GM12878 (cell line): ENCODE results near the gene DLK1. TPM values are rescaled to one million over a fixed set of nuclear protein-coding genes. Genes with fewer than 3 reads are reported as not detected.

Experiments used
- ATAC-seq: fragments of 200-7000 bp; cut with Tn5 transposase; 3 replicates; pipeline ENCODE4 v1.9.1; 2020; ENCODE audit warnings: mild to moderate bottlenecking, moderate library complexity
- BruUV-seq: library from RNA; stranded (reverse); fragments of 400-500 nt; replicated peaks from 2 replicates; lab custom pipeline; 2021; lab: Mats Ljungman, UMichigan
- CTCF ChIA-PET: fragments of 300-600 bp; sonication (Branson Sonifier 250); formaldehyde crosslinking; extraction: SDS; loops from one replicate; lab custom pipeline; 2021; ENCODE audit warnings: inconsistent platforms; lab: Yijun Ruan, JAX
- POLR2A ChIA-PET: fragments of 350-600 bp; formaldehyde crosslinking; extraction: SDS; loops from one replicate; lab custom pipeline; 2021; ENCODE audit warnings: inconsistent platforms; lab: Charles Lee
- RAD21 ChIA-PET: fragments of 300-600 bp; sonication (Branson Sonifier 250); formaldehyde crosslinking; loops from one replicate; lab custom pipeline; 2023; ENCODE audit warnings: antibody characterized with exemption; ENCODE audit not compliant: unreplicated experiment; lab: Charles Lee
- SMC1A ChIA-PET: fragments of 300-600 bp; sonication (Branson Sonifier 250); formaldehyde crosslinking; loops from one replicate; lab custom pipeline; 2023; ENCODE audit not compliant: unreplicated experiment, uncharacterized antibody; lab: Charles Lee
- DNase-seq: peaks from one replicate; pipeline ENCODE4 v3.0.0-alpha.2; 2011; ENCODE audit warnings: low read depth, low spot score
- FAIRE-seq: peaks from 3 replicates; lab custom pipeline; 2011; peaks lifted over from hg19 to GRCh38; lab: Jason Lieb, UNC
- H2AFZ ChIP-seq: 2 replicates; pipeline ENCODE4 v1.6.0; 2011; ENCODE audit warnings: low read depth, low read length, control low read depth; ENCODE audit not compliant: control insufficient read depth
- H3K27ac ChIP-seq: 2 replicates; pipeline ENCODE4 v1.5.1; 2011; ENCODE audit warnings: control low read depth; ENCODE audit not compliant: control insufficient read depth, insufficient read depth
- H3K27me3 ChIP-seq, 2 experiments: replicated peaks in 1 of 2; 2 replicates each; pipeline versions ENCODE4 v1.6.0 to v1.6.1; 2011; ENCODE audit warnings: low read length in 1 of 2; ENCODE audit not compliant: control insufficient read depth in 2 of 2, insufficient read depth in 2 of 2
- H3K36me3 ChIP-seq, 2 experiments: 2 replicates each; pipeline ENCODE4 v1.5.1; 2011; ENCODE audit warnings: low read length in 1 of 2; ENCODE audit not compliant: control insufficient read depth in 2 of 2, insufficient read depth in 2 of 2
- H3K4me1 ChIP-seq: 2 replicates; pipeline ENCODE4 v1.6.1; 2011; ENCODE audit warnings: mild to moderate bottlenecking, low read length, moderate library complexity, mixed read lengths; ENCODE audit not compliant: control insufficient read depth, insufficient read depth
- H3K4me2 ChIP-seq: 2 replicates; pipeline ENCODE4 v1.6.0; 2011; ENCODE audit warnings: control low read depth; ENCODE audit not compliant: control insufficient read depth, insufficient read depth
- H3K4me3 ChIP-seq: fragments of 200-600 bp; sonication (generic); 2 replicates; pipeline ENCODE4 v1.5.1; 2016
- H3K79me2 ChIP-seq: 2 replicates; pipeline ENCODE4 v1.6.0; 2011; ENCODE audit warnings: low read length; ENCODE audit not compliant: control insufficient read depth, insufficient read depth
- H3K9ac ChIP-seq: 2 replicates; pipeline ENCODE4 v1.8.0; 2011; ENCODE audit warnings: low read length, control low read depth, mixed read lengths; ENCODE audit not compliant: control insufficient read depth, insufficient read depth
- H3K9me3 ChIP-seq: replicated peaks from 3 replicates; pipeline ENCODE4 v1.5.1; 2011; ENCODE audit warnings: mild to moderate bottlenecking, low read length; ENCODE audit not compliant: control insufficient read depth, insufficient read depth
- H4K20me1 ChIP-seq: 2 replicates; pipeline ENCODE4 v1.6.0; 2011; ENCODE audit not compliant: control insufficient read depth, insufficient read depth
- ATF7 ChIP-seq: fragments of 450-650 bp; IDR thresholded peaks from 2 replicates; pipeline ENCODE4 v1.6.1; 2016; ENCODE audit warnings: low read depth, mild to moderate bottlenecking
- CREM ChIP-seq: IDR thresholded peaks from 2 replicates; pipeline ENCODE4 v1.6.1; 2014; ENCODE audit warnings: antibody characterized with exemption, low read depth
- KAT2A ChIP-seq: conservative IDR thresholded peaks from 2 replicates; pipeline ENCODE4 v1.6.1; 2011; ENCODE audit warnings: low read depth, low read length; ENCODE audit not compliant: control insufficient read depth
- MAX ChIP-seq: IDR thresholded peaks from 2 replicates; pipeline ENCODE4 v1.6.1; 2012; ENCODE audit warnings: low read depth, low read length, improper control_type of control experiment
- MEF2B ChIP-seq: fragments of 450-650 bp; IDR thresholded peaks from 2 replicates; pipeline ENCODE4 v1.6.1; 2018; ENCODE audit warnings: mild to moderate bottlenecking, moderate library complexity; ENCODE audit not compliant: partially characterized antibody, poor library complexity, severe bottlenecking
- NRF1 ChIP-seq: conservative IDR thresholded peaks from 2 replicates; pipeline ENCODE4 v1.6.1; 2011; ENCODE audit warnings: mild to moderate bottlenecking, low read depth, low read length, improper control_type of control experiment
- PAX8 ChIP-seq: fragments of 450-650 bp; IDR thresholded peaks from 2 replicates; pipeline ENCODE4 v1.6.1; 2017; ENCODE audit warnings: mild to moderate bottlenecking, moderate library complexity
- SMC3 ChIP-seq: IDR thresholded peaks from 2 replicates; pipeline ENCODE4 v1.6.1; 2011; ENCODE audit warnings: low read length, improper control_type of control experiment, borderline replicate concordance
- SP1 ChIP-seq: IDR thresholded peaks from one replicate; pipeline ENCODE4 v1.6.1; 2011; ENCODE audit warnings: low read depth, low read length
- USF2 ChIP-seq: IDR thresholded peaks from 2 replicates; pipeline ENCODE4 v1.6.1; 2011; ENCODE audit warnings: low read depth, low read length, improper control_type of control experiment, borderline replicate concordance
- whole genome bisulfite sequencing: methylation state at CpG from one replicate; pipeline ENCODE4 v1.1.6; 2016; ENCODE audit warnings: low lambda C conversion rate; ENCODE audit not compliant: insufficient replicate concordance, insufficient coverage; ENCODE audit errors: missing lambda C conversion rate; 5-methylcytosine and 5-hydroxymethylcytosine counted together
- in situ Hi-C: fragments of 300-500 bp; cut with MboI; formaldehyde crosslinking; loops from 9 replicates; pipeline ENCODE4 v1.14.3; 2018; ENCODE audit warnings: mixed read lengths
- intact Hi-C: fragments of 100-400 bp; cut with micrococcal nuclease; formaldehyde crosslinking; loops from one replicate; pipeline ENCODE4 v1.14.2; 2022; ENCODE audit not compliant: unreplicated experiment
- polyA plus RNA-seq, 11 experiments: library from polyadenylated mRNA; depleted of rRNA in 4 of 11; unstranded in 6 of 11; stranded (reverse) in 5 of 11; fragments of >200 nt; fragmentation: Nextera tagmentation in 4 of 11; fragmentation: Illumina TruSeq in 1 of 11; extraction: Ambion mirVana in 4 of 11; extraction: Trizol in 1 of 11; gene quantifications; 1 replicate in 1 of 11; 2 replicates in 10 of 11; pipeline versions ENCODE4 v1.2.1 to v1.2.3, GENCODE V29; 2011 to 2016; ENCODE audit warnings: inconsistent platforms in 2 of 11, missing spikeins in 2 of 11, low read depth in 1 of 11
- total RNA-seq, 4 experiments: library from RNA; depleted of rRNA in 3 of 4; stranded (reverse); fragments of >200 nt in 3 of 4; fragmentation: Illumina TruSeq in 1 of 4; extraction: Trizol in 1 of 4; gene quantifications; 2 replicates each; pipeline versions ENCODE4 v1.2.1 to v1.2.3, GENCODE V29; 2013 to 2021

DLK1 gene
- total and polyA plus RNA-seq, 10 of the 15 experiments (the other 5 are each of a cell fraction or from before 2014, with no cell fraction given): 0.87 TPM; not detected in 9

GRCh38 chr14:100688051-100688450 lies 38.6 kb upstream of the DLK1 start:
- no peak overlapping the region for H3K4me3 ChIP-seq
- no peak overlapping the region for H2AFZ ChIP-seq
- no TSS peak for BruUV-seq
- intact Hi-C loops: no loop called here
- FAIRE-seq (no peak), ATAC-seq (no peak), DNase-seq (no peak)
- H3K27ac ChIP-seq: no peak overlapping the region
- no peaks in the 10 kb centered on the region for H3K4me1 ChIP-seq
- in situ Hi-C loops: no loop called here
- H3K9me3 ChIP-seq: no peaks in the 10 kb centered on the region
- H3K27me3 ChIP-seq: no peaks in the 10 kb centered on the region
- no peaks in the 10 kb centered on the region for H4K20me1 ChIP-seq
- ChIA-PET CTCF (no interaction called here), POLR2A (no interaction called here), RAD21 (no interaction called here), SMC1A (no interaction called here)
- TF ChIP-seq USF2 (no peak), ATF7 (no peak), MAX (no peak), SP1 (no peak), KAT2A (no peak), CREM (no peak), MEF2B (no peak), SMC3 (no peak), NRF1 (no peak), PAX8 (no peak)
- no peaks in the 10 kb centered on the region for H3K79me2 ChIP-seq
- 22% methylated on average over 10 of the region's 10 CpGs for WGBS
- no peak overlapping the region for H3K9ac ChIP-seq
- H3K36me3 ChIP-seq: no peaks in the 10 kb centered on the region
- H3K4me2 ChIP-seq: no peak overlapping the region
